NCI-H2081 treated with DMSO at 0.1 percent for 48 hours (cell line): ENCODE results near the gene C17orf78.
"Not testable (repeated sequence)": the region's sequence is repeated elsewhere in the genome, so short reads cannot be mapped to it uniquely, and the experiment has no call there.

Source experiments
- DNase-seq: peaks from one replicate; lab custom pipeline; 2025; lab: John Stamatoyannopoulos, UW

C17orf78 gene

DNA sequence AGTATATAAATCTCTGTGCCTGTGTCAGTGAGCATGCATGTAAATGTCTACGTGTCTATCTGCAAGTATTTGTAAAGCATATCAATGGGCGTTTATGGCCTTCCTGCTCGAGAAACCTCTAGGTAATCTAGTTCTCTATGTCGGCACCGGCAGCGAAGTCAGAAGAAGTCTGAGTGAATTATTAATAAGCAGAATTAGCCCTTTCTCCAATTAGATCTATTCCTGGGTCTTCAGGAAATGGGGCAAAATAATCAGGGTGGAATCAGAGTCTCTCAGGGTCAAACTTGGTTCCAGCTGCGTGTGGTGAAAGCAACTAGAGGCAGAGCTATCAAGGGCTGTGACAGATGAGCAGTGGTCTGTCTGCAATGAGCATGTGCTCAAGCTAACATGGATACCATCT is at the start of gene C17orf78:
Gene C17orf78, plus strand, starts transcription at position 280 of the 400 bp plus-strand sequence. Its CDS starts 108 bp downstream, at position 388.
- DNase-seq: no peak

- DNase-seq: no peak
These were observed 48.3 kb upstream of the C17orf78 start for GRCh38 chr17:37327341-37328090.

DNA sequence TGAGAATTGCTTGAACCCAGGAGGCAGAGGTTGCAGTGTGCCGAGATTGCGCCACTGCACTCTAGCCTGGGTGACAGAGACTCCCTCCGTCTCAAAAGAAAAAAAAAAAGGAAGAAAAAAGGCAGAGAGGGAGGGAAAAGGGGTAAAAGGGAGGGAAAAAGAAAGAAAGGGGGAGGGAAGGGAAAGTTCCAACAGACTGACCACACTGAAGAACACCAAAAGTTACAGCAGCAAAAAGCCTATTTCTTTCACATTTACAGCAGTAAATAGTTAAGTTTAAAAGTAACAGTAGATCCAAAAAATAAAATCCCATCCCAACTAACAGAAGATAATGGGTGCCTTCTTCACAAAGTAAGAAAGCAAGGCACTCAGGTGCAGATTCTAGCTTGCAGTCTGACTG is 36.9 kb upstream of the C17orf78 start:
- no peak for DNase-seq

DNA sequence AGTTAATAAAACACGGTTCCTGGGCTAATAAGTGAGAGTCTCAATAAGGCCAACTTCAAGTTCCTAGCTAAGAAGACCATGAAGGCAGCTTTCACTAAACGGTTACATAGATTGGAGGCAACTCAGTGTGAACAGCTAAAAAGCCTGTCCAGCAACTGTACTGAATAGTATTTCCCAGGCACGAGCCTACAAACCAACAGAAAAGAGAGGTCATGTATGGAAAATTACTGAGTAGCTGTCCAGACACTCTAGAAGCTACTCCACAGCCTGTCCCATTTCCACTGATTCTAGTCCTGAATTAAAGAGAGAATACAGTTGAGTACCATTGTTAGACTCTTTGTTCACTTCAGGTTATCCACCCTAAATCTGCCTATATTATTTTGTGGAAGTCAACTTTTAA is 36.5 kb upstream of the C17orf78 start:
- no peak for DNase-seq

DNA sequence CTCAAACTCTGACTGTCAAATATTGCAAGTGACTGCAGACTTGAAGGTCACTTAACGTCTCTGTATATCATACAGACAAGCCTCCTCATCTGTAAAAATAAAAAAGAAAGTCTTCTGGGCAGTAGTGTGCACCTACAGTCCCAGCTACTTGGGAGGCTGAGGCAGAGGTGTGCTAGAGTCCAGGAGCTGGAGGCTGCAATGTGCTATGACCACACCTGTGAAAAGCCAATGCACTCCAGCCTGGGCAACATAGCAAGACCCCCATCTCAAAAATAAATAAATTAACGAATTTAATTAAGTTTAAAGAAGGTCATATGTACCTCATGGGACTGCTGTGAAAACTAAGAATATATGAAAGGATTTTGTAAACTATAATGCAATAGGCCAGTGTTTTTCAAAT is 35.0 kb upstream of the C17orf78 start:
- DNase-seq: no peak

DNA sequence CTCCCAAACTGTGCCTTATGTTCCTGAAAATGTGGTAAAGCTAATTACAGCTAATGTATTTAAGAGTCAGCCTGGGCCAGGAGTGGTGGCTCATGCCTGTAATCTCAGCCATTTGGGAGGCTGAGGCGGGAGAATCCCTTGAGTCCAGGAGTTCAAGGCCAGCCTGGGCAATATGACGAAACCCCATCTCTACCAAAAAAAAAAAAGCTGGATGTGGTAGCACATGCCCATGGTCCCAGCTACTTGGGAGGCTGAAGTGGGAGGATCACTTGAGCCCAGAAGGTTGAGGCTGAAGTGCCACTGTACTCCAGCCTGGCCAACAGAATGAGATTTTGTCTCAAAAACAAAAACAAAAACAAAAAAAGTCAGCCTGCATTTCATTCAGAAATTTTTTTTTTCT is 33.2 kb upstream of the C17orf78 start:
- DNase-seq: no peak

DNA sequence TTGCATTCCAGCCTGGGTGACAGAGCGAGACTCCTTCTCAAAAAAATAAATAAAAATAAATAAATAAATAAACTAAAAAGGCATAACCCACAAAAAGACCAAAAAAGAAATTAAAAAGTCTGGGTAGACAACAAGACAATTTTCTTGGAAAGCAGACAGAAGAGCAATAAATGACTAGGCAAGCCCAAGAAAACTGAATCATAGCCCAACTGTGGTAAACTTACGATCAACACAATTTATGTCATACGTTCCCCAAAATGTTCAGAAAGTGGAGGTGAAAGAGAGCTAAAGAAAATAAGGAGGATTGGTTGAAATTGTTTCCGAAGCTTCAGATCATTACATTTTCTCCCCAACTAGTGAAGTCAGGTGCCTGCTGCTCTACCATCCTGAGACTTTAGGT is 31.3 kb upstream of the C17orf78 start:
- no peak for DNase-seq

DNA sequence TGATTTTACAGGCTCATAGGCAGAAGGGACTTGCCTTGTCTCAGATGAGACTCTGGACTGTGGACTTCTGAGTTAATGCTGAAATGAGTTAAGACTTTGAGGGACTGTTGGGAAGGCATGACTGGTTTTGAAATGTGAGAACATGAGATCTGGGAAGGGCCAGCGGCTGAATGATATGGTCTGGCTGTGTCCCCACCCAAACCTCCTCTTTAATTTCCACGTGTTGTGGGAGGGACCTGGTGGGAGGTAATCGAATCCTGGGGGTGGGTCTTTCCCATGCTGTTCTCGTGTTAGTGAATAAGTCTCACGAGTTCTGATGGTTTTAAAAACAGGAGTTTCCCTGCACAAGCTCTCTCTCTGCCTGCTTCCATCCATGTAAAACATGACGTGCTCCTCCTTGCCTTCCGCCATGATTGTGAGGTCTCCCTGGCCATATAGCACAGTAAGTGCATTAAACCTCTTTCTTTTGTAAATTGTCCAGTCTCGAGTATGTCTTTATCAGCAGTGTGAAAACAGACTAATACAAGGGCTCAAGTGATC is 28.9 kb upstream of the C17orf78 start:
- DNase-seq: not testable (repeated sequence)

GRCh38 chr17:37356796-37357569 is 18.8 kb upstream of the C17orf78 start:
- not testable (repeated sequence) for DNase-seq

GRCh38 chr17:37358098-37358829 is 17.5 kb upstream of the C17orf78 start:
- no peak for DNase-seq

GRCh38 chr17:37358830-37359681 is 16.7 kb upstream of the C17orf78 start:
- peak; percentile 48 for DNase-seq

- no peak for DNase-seq
These were observed 16.1 kb upstream of the C17orf78 start for GRCh38 chr17:37359682-37360188.

DNA sequence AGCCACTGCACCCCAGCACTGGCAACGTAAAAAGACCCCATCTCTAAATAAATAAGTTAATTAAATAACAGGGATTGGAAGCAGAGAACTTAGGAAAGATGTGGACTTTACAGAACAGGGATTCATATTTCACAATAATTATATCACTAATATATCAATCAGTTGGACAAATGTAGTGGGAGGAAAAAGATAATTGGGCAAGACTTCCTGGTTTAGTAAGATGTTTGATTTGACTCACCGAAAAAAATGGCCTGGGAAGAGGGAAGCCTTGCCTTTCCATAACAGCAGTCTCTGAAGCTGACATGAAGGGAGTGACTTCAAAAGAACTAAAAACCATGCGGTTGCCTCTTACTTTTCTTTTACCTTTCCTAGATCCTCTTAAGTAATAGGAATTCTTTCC is 15.2 kb upstream of the C17orf78 start:
- DNase-seq: no peak

GRCh38 chr17:37361543-37361942 is 14.2 kb upstream of the C17orf78 start:
- no peak for DNase-seq

DNA sequence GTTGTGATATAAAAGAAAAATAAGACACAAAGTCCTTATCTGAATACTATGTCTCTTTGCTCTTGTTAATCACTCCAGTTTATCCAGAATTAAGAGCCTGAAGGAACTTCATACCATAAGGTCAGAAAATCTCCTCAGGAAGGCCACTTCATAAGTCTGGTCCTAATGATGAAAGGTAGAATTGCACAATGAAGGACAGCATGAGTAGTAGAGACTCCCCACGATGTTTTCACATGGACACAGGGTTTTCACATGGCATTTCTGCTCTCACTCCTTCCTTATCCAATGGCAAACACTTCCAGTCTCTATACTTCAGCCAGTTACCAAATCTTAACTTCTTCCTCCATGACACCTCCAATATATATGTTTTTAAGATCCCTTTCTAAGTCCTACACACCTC is 10.2 kb upstream of the C17orf78 start:
- DNase-seq: no peak

DNA sequence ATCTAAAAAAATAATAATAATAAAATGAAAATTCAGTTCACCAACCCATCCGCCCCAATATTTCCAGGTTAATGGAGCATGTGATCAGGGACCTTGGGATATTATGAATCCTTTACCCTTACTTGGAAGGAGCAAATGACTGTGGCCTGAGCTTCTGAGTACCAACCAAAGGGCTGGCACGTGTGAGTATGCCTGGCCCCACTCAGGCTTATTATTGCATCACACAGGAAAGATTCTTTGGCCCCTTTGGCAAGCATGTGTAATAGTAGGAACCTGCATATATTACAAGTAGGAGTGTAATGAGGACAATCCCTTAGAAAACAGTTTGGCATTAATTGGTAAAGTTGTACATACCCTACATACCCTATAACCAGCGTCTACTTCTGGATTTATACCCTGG is 7.2 kb upstream of the C17orf78 start:
- no peak for DNase-seq

DNA sequence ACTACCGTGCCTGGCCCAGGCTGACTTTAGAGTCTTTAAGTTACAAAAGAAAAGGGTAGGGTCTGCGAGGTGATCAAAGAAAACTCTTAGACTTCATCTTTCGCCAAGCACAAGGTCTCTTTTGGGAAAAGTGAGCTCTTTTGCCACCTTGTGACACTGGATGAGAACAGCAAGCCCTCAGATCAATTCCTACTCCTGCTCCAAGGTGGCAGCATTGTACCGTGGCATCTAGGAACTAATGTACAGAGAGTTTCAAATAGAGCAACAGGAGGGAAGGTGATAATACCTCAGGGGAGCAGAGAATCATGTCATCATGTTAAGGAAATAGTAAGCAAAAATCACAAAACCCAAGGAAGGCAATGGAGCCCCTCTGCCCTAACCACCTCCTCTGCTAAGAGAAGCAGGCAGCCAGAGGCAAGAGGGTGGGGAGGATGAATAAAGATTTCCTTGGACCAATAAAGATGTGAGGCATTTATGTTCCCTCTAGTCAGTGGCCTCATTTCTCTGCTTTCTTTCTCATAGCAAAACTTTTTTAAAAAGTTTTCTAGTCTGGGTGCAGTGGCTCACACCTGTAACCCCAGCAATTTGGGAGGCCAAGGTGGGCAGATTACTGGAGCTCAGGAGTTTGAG is 2.1 kb upstream of the C17orf78 start:
- peak; percentile 72 for DNase-seq

DNA sequence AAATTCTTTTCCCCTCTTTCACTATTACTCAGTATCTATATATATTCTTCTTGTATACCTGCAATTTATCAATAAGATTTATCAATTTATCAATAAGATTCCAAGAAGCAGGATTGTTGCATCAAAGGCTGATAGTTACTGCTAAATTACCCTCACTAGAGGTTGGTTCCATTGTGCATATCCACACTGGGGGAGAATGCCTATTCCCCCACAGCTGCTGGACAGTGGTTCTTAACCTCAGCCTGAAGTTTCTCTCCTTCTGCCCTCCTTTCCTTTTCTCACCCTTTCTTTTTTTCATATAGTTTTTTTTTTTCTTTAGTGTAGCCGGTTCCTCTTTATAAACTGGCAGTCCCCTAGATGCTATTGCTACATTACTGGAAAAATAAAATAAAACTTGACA is 6.3 kb downstream of the C17orf78 start:
- DNase-seq: no peak

DNA sequence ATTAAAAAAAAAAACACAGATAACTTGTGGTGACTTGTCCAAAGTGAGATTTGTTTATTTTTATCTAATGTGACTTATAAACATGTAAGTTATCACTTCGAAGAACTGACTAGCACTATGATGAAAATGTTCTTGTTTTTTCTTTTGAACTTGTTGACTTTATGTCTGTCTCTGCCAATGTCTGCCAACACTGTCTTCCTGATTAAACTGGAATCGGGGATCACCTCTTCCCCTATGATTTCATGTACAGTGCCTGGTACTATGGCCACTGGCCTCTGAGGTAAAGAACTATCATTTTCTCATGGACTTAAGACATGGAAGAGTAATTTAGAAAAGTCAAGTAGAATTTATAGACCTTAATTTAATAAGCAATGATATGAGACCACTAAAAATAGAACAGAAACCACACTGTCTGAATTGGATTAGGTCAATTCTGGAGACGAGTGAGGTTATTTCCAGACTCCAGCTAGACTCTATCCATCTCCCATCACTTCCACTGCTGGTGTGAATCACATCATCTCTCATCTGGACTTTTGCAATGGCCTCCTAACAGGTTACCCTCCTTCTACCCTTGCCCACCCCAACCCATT is 8.9 kb downstream of the C17orf78 start:
- DNase-seq: no peak

GRCh38 chr17:37385474-37385990 is 9.7 kb downstream of the C17orf78 start:
- DNase-seq: no peak
